Esophagus mucosa (tissue), 1 donor: Measurements from ENCODE around the gene KSR1. TPM values are rescaled to one million over a fixed set of nuclear protein-coding genes. Genes with fewer than 3 reads are reported as not detected.

ENCODE experiments used
- ATAC-seq: fragments of 200-7000 bp; cut with Tn5 transposase; one replicate; pipeline ENCODE4 v1.9.1; 2020
- total RNA-seq: library from RNA; stranded (reverse); gene quantifications from one replicate; pipeline ENCODE4 v1.2.4, GENCODE V29; 2023
- donor health status: DM: yes; HTN: yes; CAD: no.

Gene KSR1
- total RNA-seq, 1 donor from 2014 or later: 31.0 TPM

DNA sequence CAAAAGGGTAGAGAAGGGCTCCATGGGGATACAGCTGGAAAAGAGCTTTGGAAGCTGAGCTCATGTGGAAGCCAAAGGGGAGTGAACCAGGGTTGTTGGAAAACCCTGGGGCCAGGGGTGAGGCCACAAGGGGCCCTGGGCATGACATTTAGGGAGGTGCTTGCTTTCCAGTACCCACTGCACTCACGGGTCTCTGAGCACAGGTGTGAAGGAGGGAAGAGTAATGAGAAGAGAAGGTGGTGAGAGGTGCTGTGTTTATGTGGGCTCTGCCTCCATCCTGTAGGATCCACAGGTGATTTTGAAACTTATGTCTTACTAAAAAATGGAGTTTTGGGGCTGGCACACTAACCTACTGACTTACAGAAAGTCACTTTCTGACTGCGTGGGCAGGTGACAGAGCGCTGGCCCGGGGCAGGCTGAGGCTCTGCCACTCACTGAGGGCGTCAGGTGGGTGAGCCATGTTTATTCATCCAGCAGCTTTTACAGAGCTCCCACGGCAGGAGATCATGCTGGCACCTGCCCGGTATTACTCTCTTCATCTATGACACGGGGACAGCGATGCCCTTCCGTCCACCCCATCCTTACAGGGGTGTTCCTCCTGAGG, 18.9 kb downstream of the KSR1 start:
- peak; percentile 67 for ATAC-seq

DNA sequence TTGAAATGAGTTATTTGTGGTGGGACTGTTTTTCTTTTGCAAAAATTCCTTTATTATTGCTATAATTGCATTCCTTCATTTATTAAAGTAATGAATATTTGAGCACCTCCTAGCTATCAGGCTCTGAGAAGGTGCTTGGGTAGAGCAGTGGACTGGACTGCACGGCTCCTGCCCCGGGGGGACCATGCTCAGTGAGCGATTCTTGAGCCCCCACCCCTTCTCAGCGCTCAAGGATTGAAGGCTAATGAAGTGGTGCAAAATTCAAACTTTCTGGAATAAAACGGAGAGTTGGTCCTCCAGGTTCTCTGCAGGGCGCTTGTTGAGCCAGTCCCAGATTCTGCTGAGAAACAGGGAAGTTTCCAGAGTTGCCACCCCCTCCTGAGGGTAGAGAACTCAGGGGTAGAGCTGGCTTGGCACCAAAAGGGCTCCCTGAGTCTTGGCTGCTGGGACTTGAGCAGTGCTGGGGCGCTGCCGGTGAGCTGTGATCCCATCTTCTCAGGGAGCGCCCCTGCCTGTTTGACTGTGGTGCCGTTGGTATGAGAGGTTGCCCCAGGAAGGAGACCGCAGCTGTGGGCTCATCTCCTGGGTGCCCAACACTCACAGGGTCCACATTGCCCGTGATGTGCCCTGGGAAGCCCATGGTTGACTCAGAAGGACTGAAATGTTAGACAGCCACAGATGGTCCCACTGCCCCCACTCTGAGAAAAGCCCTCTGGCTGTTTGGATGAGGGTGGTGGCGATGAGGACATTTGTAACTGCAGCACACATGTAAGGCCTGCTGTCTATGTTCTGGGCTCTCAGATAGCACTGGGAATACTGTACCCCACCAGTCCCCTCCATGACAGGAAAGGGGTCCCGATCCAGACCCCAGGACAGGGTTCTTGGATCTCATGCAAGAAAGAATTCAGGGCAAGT, 20.0 kb downstream of the KSR1 start:
- no peak for ATAC-seq

DNA sequence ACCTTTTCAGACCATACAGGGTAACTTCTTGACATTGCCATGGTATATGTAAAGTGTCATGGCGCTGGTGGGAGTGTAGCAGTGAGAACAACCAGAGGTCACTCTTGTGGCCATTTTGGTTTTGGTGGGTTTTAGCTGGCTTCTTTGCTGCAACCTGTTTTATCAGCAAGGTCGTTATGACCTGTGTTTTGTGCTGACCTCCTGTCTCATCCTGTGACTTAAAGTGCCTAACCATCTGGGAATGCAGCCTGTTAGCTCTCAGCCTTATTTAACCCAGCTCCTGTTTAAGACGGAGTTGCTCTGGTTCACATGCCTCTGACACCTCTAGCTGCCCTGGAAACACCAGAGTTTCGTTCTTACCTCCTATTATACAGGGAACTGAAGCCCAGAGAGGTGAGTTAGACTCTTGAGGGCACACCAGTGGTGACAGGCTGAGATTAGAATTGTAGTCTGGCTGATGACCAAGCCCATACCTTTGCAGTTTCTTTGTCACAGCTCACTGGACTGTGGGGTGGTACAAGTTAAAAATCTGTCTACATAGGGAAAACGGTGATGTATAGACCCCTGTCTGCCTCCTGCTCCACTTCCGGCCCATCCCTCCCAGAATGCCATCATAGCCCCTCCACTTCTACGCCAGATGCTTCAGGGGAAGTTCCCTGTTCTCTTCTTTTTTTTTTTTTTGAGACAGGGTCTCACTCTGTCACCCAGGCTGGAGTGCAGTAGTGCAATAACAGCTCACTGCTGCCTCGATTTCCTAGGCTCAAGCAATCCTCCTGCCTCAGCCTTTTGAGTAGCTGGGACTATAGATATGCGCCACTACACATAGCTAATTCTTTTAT, 21.0 kb downstream of the KSR1 start:
- ATAC-seq: no peak

DNA sequence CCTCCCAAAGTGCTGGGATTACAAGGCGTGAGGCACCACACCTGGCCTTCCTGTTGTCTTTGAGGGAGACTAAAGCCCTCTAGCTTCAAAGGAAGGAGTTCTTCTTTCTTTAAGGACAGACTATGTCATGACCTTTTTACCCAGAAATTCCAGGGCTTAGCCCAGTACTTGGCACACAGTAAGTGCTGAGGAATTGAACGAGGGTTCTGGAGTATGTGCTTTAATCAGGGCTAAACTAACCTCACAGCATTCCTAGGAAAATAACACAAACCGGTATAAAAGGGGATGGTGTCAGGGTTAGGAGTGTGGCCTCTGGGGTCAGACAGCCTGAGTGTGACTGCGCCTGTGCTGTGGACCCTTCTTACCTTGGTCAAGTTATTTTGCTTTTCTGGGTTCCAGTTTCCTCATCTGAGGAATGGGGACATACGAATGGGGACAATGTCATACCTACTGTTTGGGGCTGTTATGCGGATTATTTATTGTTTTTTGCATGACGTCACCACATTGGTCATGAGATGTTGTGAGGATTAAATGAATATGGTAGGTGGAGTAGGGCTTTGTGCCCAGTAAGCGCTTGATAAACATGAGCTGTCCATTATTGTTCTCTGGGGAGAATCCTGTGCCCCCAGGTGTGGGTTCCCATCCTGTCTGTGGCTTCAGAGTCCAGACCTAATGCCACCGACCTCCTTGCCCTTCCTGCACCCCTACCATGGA, 21.9 kb downstream of the KSR1 start:
- peak; percentile 20 for ATAC-seq

DNA sequence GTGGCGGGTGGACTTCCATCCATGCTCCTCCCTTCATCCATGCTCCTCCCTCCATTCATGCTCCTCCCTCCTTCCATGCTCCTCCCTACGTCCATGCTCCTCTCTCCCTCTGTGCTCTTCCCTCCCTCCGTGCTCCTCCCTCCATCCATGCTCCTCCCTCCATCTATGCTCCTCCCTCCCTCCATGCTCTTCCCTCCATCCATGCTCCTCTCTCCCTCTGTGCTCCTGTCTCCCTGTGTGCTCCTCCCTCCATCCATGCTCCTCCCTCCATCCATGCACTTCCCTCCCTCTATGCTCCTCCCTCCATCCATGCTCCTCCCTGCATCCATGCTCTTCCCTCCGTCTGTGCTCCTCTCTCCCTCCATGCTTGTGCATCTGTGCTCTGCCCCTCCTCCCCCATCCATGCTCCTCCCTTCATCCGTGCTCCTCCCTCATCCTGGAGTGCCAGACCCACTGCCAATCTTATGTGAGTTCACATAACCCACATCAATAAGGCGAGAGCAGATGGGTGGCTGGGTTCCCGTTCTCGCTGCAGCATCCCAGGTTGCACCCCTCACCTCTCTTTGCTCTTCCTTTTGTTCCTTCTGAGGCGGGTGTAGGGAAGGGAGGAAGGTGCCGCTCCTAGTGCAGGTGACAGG, 22.8 kb downstream of the KSR1 start:
- no peak for ATAC-seq

DNA sequence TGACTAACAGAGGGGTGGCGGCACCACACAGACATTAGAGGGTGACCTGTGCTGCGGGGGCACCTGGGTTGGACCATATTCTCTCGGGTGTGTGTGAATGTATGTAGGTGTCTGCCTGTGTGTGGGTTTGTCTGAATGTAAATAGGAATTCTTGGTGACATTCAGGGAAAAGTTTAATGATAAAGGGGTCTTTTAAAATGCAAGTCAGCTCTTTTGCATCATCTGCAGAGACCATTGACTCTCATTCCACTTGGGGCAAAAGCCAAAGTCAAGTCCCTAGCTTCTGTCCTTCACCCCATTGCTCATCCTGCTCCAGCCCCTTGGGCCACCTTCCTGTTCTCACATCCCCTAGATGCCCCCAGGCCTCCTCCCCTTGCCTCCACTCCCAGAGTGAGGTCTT, 23.6 kb downstream of the KSR1 start:
- no peak for ATAC-seq

DNA sequence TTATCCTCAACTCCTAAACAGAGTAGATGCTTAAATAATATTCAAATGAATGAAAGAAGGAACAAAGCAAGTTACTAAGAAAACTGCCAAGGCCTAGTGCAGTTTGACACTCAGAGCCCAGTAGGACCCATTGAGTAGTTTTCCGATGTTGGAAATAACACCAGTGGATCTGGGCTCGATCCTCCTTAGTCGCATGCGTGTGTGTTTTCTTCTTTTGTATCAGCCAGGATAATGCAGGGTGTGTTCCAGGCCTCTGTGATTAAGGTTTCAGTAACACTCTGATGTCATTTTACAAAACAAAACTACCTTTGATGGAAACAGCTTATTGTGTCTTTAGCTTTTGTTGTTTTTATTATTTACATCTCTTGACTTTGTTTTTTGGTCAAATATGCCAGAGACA, 24.5 kb downstream of the KSR1 start:
- no peak for ATAC-seq

DNA sequence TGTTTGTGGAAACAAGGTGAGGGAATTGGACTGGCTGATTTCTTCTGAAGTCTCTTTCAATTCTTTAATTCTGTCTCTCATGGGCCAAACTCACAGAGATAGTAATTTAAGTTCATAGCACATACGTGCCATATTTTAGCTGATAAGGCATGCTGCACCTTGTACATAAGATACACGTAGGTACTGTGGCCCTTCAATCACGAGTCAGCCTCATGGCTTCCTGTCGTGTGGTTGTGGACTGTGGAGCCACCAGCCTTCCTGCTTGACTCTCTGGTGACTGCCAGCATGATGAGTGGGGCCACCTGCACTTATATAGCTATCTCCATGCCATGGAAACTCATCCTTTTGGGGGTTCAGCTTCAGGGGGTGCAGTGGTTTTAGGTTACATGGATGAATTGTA, 25.1 kb downstream of the KSR1 start:
- ATAC-seq: peak; percentile 27

DNA sequence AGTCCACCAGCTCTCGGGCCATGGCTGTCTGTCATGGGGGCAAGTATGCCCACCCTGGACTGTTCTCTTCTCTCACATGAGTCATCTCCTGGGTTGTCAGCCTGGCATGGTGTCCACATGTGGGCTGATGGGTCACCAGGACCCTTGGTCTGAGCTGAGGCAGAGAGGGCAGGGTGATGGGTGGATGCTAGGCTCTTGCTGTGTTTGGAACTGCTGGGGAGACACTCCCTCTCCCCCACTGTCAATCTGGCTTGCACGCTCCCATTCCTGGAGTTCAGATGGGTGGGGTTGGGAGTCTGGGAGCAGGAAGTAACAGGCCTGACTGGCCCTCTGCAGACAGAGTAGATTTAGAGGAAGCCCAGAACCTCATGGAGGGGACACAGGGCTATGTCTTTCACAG, 28.9 kb downstream of the KSR1 start:
- peak; percentile 48 for ATAC-seq

DNA sequence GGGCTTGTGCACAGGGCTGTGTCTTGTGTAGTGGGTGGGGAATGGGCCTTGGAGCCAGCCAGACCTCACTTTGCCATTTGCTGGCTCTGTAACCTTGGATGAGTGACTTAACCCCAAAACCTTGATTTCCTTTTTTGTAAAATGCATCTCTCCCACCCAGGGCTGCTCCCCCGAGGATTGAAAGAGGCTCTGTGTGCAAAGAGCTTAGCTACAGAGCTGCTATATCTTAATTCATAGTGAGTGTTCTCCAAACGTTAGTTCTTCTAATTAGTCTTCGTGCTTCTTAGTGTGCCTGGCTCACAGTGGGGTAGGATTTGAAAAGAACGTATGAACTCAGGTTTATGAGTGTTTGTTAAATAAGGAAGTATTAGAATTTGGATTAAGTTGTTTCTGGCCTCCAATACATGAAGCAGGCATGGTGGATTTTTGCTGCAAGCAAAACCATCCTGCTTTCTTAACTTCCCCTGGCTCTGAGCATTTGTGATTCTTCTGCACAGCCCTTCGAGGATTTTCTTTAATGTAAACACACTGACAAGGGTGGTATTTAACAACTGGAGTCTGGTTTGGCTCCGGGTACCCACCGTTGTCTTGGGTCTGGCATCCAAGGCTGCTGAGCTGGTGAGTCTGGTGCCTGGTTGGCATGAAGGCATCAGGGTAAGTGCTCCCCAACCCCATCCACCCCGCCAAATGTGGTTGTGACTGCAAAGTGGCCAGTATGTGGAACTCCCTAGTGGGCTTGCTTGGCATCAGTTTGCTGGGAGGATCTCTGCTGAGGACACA, 29.7 kb downstream of the KSR1 start:
- ATAC-seq: no peak

DNA sequence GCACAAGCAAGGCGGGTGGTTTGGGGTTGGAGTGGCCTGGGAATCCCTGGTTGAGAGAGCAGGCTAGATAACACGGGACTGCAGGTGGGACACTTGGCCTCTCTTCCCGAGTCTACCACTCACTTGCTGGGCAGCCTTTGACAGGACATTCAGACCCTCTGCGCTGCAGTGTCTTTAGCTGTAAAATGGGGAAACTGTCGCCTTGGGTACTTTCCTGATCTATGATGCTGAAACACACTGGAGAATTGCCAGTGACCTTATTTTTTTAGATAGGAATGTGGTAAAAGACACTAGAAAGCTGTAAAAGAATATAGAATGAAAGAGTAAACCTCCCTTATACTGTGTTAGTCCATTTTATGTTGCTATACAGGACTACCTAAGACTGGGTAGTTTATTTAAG, 30.5 kb downstream of the KSR1 start:
- ATAC-seq: no peak

DNA sequence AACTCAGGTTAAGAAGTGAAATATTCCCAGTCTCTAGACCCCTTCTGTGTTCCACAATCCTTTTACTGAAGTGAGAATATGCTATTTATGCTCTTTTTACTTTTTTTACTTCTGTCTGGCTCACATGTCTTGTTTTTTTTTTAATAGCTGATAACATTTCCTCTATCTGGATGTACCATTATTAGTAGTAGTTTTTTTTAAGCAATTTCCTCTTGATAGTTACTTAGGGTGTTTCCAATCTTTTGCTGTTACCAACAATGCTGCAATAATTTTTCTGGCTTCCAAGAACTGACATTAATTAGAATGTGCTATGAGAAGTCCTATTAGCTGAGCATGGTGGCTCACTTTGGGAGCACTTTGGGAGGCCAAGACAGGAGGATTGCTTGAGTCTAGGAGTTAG, 32.0 kb downstream of the KSR1 start:
- no peak for ATAC-seq

DNA sequence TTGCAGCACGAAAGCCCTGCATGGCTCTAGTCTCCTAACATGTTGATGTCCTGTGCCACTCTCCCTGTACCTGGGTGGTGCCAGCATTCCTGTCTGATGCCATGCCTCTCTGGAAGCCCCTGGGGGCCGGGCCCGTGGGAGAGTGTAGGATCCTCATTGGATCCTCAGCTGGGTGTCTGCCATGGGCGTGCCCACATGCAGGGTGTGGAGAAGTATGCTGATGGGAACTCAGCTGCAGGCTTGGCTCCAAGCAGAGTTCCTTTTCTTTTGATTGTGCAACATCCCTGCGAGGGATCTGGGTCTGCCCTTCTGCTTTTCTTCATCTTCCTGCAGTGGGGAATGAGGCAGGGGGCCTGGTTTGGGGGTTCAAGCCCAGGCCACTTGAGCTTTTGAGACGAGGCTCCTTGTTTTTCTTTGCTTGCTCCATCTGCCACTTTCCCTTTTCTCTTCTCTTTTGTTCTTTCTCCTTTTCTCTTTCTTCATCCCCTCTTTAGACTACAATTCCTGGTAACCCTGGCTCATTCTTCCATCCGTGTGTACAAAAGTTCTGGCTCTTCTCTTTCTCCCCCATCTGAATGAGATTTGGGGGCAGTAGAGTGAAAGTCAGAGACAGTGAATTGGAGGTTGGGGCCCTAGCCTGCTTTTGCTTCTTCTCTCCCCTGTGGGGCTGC, 32.9 kb downstream of the KSR1 start:
- peak; percentile 89 for ATAC-seq

DNA sequence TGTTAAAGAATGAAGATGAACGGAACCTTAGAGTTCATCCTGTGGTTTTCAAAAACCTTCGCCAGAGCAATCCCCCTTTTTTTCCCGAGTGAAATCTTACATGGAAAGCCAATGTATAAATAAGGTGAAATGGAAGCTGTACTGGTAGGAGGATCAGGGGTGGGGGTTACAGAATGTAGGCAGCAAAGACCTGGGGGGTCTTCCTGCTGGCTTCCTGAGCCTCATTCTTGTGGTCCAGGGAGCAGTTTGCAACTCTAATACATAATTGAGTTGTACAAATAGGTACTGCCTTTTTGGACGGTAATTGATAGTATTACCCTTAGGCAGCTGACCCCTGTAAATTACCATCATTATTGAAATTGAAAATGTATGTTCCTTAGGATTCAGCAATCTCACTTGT, 34.1 kb downstream of the KSR1 start:
- no peak for ATAC-seq

DNA sequence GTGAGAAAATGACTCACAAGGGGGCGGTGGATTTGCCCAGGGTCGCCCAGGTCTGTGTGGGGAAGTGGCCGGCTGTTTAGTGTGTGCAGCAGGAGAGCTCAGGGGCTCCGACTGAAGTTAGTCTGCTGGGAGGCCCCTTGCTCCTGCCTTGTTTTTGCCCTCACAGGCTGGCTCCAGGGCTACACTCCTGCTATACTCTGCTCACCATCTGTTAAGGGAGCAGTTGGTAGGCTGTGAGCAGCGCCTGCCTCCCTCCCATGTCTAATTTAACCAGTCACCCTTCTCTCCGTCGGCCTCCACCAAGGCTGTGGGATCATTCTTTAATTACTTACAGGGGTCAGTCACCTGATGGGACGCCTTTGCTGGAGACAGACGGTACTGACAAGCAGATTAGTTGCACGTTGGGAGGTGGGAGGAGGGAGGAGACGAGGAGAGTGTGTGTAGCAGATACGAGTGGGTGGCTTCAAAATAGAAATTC, 35.5 kb downstream of the KSR1 start:
- no peak for ATAC-seq

DNA sequence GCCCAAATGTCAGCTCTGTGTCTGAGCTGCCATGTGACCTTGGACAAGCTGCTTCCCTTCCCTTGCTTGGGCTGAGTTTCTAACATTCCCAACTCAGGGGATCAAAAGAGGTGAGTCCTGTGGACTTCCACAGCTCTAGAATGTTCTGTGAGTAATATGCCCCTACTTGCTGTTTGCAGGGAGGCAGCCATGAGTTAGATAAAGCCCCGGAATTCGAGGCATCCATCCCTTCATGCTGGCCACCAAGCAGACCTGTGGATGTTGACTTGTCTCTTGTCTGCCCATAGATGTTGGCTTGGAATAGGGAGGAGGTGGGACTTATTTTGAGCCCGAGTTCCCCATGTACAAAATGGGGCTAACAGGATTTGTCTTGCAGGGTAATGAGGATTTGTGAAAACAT, 36.2 kb downstream of the KSR1 start:
- no peak for ATAC-seq

DNA sequence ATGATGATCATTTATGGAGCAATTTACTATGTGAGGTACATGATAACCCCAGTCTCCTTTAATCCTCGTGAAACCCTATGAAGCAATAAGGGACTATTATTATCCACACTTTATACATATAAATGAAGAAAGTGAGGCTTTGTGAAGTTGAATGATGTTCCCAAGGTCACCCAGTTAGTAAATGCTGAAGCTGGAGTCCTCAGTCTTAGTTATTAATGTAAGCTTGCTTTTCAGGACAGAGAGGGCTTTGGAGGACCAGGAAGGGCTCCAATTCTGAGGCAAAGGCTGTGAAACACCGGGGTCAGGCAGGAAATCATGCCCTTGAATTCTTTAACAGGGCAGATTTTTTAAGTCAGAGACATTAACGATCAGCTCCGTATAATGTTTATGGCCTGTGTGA, 36.8 kb downstream of the KSR1 start:
- ATAC-seq: no peak

DNA sequence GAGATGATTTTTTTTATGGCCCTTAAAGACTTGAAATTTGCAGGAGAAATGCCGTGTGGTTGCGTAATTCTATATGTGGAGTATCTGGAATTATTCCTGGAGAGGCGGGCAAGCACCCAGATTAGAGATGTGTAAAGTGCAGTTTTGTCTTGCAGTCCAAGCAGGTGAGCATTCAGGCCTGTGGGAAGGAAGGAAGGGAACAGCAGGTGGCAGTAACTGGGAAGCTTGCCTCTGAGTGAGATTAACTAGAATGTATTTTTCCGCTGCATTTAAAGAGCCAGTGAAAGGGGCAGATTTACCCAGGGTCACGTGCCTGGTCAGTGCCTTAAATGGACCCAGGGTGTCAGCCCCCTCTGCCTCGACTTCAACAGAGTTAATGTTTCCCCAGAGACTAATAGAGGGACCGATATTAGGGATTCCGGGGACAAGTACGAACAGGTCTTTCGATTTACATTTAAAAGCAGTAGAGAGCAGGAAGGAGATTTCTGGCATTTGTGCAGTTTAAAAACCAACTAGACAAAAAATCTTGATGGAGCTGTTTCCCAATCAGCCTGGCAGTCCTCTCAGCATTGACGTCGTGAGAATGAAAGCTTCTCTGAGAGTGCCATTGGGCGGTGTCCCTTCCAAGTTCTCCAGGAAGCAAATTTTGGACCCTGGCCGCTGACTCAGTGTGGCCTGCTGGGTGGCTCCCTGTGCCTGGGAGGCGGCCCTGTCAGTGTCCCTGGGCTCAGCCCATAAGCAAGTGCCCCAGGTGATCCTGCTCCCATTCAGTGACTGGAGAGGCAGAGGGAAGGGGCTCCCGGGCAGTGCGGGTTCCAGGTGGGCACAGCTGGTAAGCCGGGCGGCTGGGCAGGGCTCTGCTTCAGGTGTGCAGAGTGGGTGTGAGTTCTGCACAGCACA, 38.2 kb downstream of the KSR1 start:
- peak; percentile 90 for ATAC-seq

DNA sequence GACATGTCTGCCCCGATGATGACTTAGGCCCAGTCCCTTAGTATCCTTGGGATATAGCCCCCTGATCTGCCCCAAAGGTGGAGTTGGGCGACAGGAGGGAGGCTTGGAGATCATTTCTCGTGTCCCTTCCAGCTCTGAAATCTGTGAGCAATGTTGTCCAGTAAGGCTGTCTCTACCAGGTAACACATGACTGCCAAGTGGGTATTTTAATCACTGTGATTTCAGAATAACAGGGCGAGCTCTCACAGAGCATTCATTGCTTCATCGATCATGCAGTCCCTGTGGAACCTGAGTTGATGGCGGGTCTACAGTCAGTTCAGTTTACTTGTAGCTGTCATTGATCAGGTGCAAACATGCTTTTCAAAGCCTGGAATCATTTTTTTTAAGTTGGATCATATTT, 39.2 kb downstream of the KSR1 start:
- peak; percentile 26 for ATAC-seq

DNA sequence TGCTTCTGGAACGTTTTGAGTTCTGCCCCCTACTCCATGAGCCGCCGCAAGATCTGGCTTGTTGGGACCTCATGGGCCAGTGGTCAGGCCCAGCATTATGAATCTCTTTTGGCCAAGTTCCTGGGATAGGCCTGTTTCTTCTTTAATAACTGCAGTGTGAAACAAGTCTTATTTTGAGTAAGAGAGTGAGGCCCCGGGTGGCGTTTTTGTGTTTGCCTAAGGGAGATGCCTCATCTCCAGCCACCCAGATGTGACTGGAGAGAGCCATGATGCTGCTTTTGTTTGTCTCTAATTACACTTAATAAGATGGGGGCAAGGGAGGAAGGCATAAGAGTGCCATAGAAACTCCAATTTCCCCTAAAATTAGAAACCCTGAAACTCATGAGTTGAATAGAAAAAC, 39.8 kb downstream of the KSR1 start:
- ATAC-seq: no peak
